ENCODE results near the gene CA6. TPM values are rescaled to one million over a fixed set of nuclear protein-coding genes. Genes with fewer than 3 reads are reported as not detected.
"Not testable (repeated sequence)": the region's sequence is repeated elsewhere in the genome, so short reads cannot be mapped to it uniquely, and the experiment has no call there.

Gene CA6
- total and polyA plus RNA-seq, 12 donors, result 0.17 TPM; not detected in 11

- WGBS, 4 donors, result 48 to 56% (median 51%) methylated on average over 13 of the region's 13 CpGs
- no peaks in the 10 kb centered on the region for H3K9me3 ChIP-seq (replicated peaks in 1 of 3)
- intact Hi-C loops (cut with DNase I), result no loop called here
- H3K4me3 ChIP-seq, result no peak overlapping the region
- no peak overlapping the region for H3K27ac ChIP-seq
- no peaks in the 10 kb centered on the region for H3K36me3 ChIP-seq (replicated peaks in 1 of 2)
- TF ChIP-seq, protein P1, sequence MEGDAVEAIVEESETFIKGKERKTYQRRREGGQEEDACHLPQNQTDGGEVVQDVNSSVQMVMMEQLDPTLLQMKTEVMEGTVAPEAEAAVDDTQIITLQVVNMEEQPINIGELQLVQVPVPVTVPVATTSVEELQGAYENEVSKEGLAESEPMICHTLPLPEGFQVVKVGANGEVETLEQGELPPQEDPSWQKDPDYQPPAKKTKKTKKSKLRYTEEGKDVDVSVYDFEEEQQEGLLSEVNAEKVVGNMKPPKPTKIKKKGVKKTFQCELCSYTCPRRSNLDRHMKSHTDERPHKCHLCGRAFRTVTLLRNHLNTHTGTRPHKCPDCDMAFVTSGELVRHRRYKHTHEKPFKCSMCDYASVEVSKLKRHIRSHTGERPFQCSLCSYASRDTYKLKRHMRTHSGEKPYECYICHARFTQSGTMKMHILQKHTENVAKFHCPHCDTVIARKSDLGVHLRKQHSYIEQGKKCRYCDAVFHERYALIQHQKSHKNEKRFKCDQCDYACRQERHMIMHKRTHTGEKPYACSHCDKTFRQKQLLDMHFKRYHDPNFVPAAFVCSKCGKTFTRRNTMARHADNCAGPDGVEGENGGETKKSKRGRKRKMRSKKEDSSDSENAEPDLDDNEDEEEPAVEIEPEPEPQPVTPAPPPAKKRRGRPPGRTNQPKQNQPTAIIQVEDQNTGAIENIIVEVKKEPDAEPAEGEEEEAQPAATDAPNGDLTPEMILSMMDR (IDR thresholded peaks at IDR 0.05), result peak in 5 of 6 experiments; percentile 10 to 36 (median 30)
- TF ChIP-seq POLR2A (IDR thresholded peaks at IDR 0.05), result no peak
- DNase-seq, result peak in 5 of 7 donors; percentile 33 to 64 (median 45)
- H3K4me1 ChIP-seq (replicated peaks in 1 of 2), result no peaks in the 10 kb centered on the region
- no peaks in the 10 kb centered on the region for H3K27me3 ChIP-seq
These were observed 17.3 kb downstream of the CA6 start for GRCh38 chr1:8962812-8963530.

DNA sequence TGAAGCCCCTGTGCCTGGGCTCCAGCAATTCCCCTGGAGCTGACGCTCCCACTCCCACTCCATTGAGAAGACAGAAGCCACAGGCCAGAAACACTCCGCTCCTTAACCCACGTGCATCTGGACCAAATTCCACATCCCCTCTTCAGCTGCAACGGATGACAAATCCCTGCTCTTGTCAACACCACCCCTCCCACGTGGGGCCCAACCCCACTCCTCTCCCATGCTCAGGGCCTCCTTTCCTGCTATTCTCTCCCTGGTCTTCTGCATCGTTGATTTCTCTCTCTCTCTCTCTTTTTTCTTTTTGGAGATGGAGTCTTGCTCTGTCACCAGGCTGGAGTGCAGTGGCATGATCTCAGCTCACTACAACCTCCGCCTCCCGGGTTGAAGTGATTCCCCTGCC lies 18.3 kb downstream of the CA6 start:
- Histone ChIP-seq H3K9me3 (replicated peaks in 1 of 3) (no peaks in the 10 kb centered on the region), H3K27me3 (no peaks in the 10 kb centered on the region), H3K27ac (no peak overlapping the region), H3K4me1 (replicated peaks in 1 of 2) (no peaks in the 10 kb centered on the region), H3K4me3 (no peak overlapping the region), H3K36me3 (replicated peaks in 1 of 2) (no peaks in the 10 kb centered on the region)
- intact Hi-C loops (cut with DNase I), result no loop called here
- TF ChIP-seq, protein P1 (IDR thresholded peaks at IDR 0.05), result no peak
- TF ChIP-seq POLR2A (IDR thresholded peaks at IDR 0.05), result no peak
- 63 to 73% (median 67%) methylated on average over 8 of the region's 8 CpGs for WGBS, 4 donors
- no peak for DNase-seq

- H3K27ac ChIP-seq, result no peak overlapping the region
- no peaks in the 10 kb centered on the region for H3K9me3 ChIP-seq (replicated peaks in 1 of 3)
- TF ChIP-seq, protein P1 (IDR thresholded peaks at IDR 0.05), result no peak
- TF ChIP-seq POLR2A (IDR thresholded peaks at IDR 0.05), result no peak
- H3K4me1 ChIP-seq (replicated peaks in 1 of 2), result no peaks in the 10 kb centered on the region
- WGBS, 4 donors, result 84 to 90% (median 86%) methylated on average over 15 to 16 of the region's 16 CpGs
- H3K4me3 ChIP-seq, result no peak overlapping the region
- no peaks in the 10 kb centered on the region for H3K27me3 ChIP-seq
- DNase-seq, result peak in 2 of 7 donors; percentile 30 to 39
- intact Hi-C loops (cut with DNase I), result no loop called here
- H3K36me3 ChIP-seq (replicated peaks in 1 of 2), result no peaks in the 10 kb centered on the region
These were observed 19.6 kb downstream of the CA6 start for GRCh38 chr1:8965121-8965820.

DNA sequence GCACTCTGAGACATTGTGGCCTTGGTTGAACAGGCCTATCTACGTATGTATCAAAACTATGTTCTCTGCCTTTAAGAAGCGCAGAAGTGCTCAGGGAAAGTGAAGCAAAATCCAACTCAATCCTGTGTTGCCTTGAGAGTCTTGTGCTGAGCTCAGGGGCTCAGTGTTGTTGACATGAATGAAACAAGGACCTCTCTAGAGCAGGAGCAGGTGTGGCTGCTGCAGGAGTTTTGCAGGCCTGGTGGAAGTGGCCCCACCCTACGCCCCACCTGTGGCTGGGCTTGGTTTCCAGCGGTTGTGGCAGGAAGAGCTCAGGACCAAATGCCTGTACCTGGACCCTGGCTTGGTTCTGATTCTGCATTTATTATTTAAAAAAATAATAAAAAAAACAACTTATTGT lies 20.9 kb downstream of the CA6 start:
- Histone ChIP-seq H3K4me3 (no peak overlapping the region), H3K36me3 (replicated peaks in 1 of 2) (no peaks in the 10 kb centered on the region), H3K27me3 (no peaks in the 10 kb centered on the region), H3K4me1 (replicated peaks in 1 of 2) (no peaks in the 10 kb centered on the region), H3K27ac (no peak overlapping the region), H3K9me3 (replicated peaks in 1 of 3) (no peaks in the 10 kb centered on the region)
- TF ChIP-seq, protein P1 (IDR thresholded peaks at IDR 0.05), result no peak
- TF ChIP-seq POLR2A (IDR thresholded peaks at IDR 0.05), result no peak
- no peak for DNase-seq
- intact Hi-C loops (cut with DNase I), result no loop called here
- WGBS, 4 donors, result 90 to 97% (median 96%) methylated on average over 4 of the region's 4 CpGs

- 90 to 97% (median 92%) methylated on average over 9 of the region's 9 CpGs for WGBS, 4 donors
- H3K27ac ChIP-seq, result not testable (repeated sequence)
These were observed 23.2 kb downstream of the CA6 start for GRCh38 chr1:8968902-8969301.

More at GRCh38 chr1:8968902-8969301, 23.2 kb downstream of the CA6 start:
- H3K4me1 ChIP-seq (replicated peaks in 1 of 2); H3K27me3 ChIP-seq; DNase-seq; H3K4me3 ChIP-seq; intact Hi-C loops (cut with DNase I); H3K36me3 ChIP-seq (replicated peaks in 1 of 2); H3K9me3 ChIP-seq (replicated peaks in 1 of 3): not testable (repeated sequence)
